Pancreas (tissue), 10 donors: Measurements from ENCODE around the gene CUX1. TPM values are rescaled to one million over a fixed set of nuclear protein-coding genes. Genes with fewer than 3 reads are reported as not detected.
"Not testable (repeated sequence)": the region's sequence is repeated elsewhere in the genome, so short reads cannot be mapped to it uniquely, and the experiment has no call there.

Experiments
- ATAC-seq, 4 donors: fragments of 200-7000 bp; cut with Tn5 transposase; one replicate each; pipeline versions ENCODE4 v1.8.0 to v1.9.1; 2020; ENCODE audit warnings: mild to moderate bottlenecking in 4 of 4, moderate library complexity in 4 of 4
- DNase-seq, 6 donors: peaks; one replicate each; pipeline ENCODE4 v3.0.0-alpha.2; 2020
- FAIRE-seq: peaks from 2 replicates; lab custom pipeline; 2012; peaks lifted over from hg19 to GRCh38; lab: Jason Lieb, UNC
- H3K27ac ChIP-seq, 4 donors: fragments of 200-600 bp; sonication (generic); 1 replicate in 3 of 4; 2 replicates in 1 of 4; pipeline versions ENCODE4 v1.5.0 to v1.8.0; 2020
- H3K27me3 ChIP-seq, 4 donors: fragments of 200-600 bp; one replicate each; pipeline ENCODE4 v1.8.0; 2021
- H3K36me3 ChIP-seq, 3 donors: fragments of 200-600 bp; sonication (generic) in 1 of 3; one replicate each; pipeline versions ENCODE4 v1.5.0 to v1.8.0; 2020 to 2021
- H3K4me1 ChIP-seq, 3 donors: fragments of 200-600 bp; one replicate each; pipeline ENCODE4 v1.8.0; 2021
- H3K4me3 ChIP-seq, 4 donors: fragments of 200-600 bp; sonication (generic) in 2 of 4; one replicate each; pipeline versions ENCODE4 v1.5.0 to v1.8.0; 2020 to 2021
- H3K9me3 ChIP-seq, 4 donors: fragments of 200-600 bp; one replicate each; pipeline ENCODE4 v1.8.0; 2021
- WGBS, 2 donors: extraction: QIAGEN DNeasy Blood & Tissue Kit; methylation state at CpG; one replicate each; pipeline ENCODE4 v1.1.7; 2013; 5-methylcytosine and 5-hydroxymethylcytosine counted together
- intact Hi-C, 3 donors: fragments of 100-400 bp; cut with DNase I; formaldehyde crosslinking; loops; one replicate each; pipeline versions ENCODE4 v1.11.1 to v1.14.2; 2022
- polyA plus RNA-seq, 2 donors: library from polyadenylated mRNA; stranded (reverse); fragments of 200-250 nt; gene quantifications; one replicate each; pipeline ENCODE4 v1.2.3, GENCODE V29; 2013
- total RNA-seq, 6 donors: library from RNA; stranded (reverse); fragmentation: NEBNext Ultra II Directional in 4 of 6; extraction: Animal tissue kit (Norgen Biotek cat#: 25700) in 4 of 6; gene quantifications; one replicate each; pipeline versions ENCODE4 v1.2.1 to v1.2.4, GENCODE V29; 2021 to 2023
- TF ChIP-seq, protein P1 (sequence below), 4 donors: fragments of 200-600 bp; sonication (generic) in 3 of 4; IDR thresholded peaks; one replicate each; pipeline versions ENCODE4 v1.5.0 to v1.8.0; 2021; ENCODE audit warnings: antibody characterized with exemption in 4 of 4
- donor health status: healthy with polysubstance abuse.
- donor health status: DM: no; HTN: no; CAD: no; lungs with moderate emphysema.
- donor health status: DM: no; HTN: no; CAD: no.
- donor health status: control.
- donor health status: control.
- donor health status: Bipolar disorder and iron deficiency.
- donor health status: DM: yes; HTN: yes; CAD: no.
- donor health status: DM: no; HTN: no; CAD: no.
- donor health status: DM: no; HTN: no; CAD: no.
- donor health status: DM: yes; HTN: yes; CAD: no.

The CUX1 gene
- total and polyA plus RNA-seq, 8 donors: 18.9 to 61.2 (median 45.1) TPM

DNA sequence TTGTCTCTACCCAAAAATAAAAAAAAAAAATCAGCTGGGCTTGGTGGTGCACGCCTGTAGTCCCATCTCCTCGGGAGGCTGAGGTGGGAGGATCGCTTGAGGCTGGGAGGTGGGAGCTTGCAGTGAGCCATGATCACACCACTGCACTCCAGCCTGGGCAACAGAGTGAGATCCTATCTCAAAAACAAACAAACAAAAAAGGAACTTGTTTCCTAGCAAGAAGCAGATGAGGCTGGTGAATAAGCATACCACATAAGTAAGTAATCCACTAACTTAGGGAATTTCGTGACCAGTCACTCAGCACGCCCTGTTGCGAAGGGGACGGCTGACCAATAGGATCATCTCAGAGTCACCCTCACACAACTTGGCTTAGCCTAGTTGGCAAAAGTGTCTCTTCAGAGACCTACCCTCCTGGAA lies 64.6 kb downstream of the CUX1 start:
- DNase-seq (no peak), ATAC-seq (peak in 1 of 4 donors; percentile 7), FAIRE-seq (no peak)
- intact Hi-C loops: no loop called here
- Histone ChIP-seq H3K9me3 (no peaks in the 10 kb centered on the region), H3K27me3 (no peaks in the 10 kb centered on the region), H3K4me1 (peaks cover 21 to 37% (median 22%) of the 10 kb centered on the region in 3 donors), H3K27ac (peak overlapping the region; percentile 38 to 81 (median 74)), H3K4me3 (no peak overlapping the region), H3K36me3 (no peaks in the 10 kb centered on the region)
- WGBS, 2 donors: 93 to 96% methylated on average over 7 of the region's 7 CpGs
- TF ChIP-seq, protein P1, sequence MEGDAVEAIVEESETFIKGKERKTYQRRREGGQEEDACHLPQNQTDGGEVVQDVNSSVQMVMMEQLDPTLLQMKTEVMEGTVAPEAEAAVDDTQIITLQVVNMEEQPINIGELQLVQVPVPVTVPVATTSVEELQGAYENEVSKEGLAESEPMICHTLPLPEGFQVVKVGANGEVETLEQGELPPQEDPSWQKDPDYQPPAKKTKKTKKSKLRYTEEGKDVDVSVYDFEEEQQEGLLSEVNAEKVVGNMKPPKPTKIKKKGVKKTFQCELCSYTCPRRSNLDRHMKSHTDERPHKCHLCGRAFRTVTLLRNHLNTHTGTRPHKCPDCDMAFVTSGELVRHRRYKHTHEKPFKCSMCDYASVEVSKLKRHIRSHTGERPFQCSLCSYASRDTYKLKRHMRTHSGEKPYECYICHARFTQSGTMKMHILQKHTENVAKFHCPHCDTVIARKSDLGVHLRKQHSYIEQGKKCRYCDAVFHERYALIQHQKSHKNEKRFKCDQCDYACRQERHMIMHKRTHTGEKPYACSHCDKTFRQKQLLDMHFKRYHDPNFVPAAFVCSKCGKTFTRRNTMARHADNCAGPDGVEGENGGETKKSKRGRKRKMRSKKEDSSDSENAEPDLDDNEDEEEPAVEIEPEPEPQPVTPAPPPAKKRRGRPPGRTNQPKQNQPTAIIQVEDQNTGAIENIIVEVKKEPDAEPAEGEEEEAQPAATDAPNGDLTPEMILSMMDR (IDR thresholded peaks at IDR 0.05): no peak

DNA sequence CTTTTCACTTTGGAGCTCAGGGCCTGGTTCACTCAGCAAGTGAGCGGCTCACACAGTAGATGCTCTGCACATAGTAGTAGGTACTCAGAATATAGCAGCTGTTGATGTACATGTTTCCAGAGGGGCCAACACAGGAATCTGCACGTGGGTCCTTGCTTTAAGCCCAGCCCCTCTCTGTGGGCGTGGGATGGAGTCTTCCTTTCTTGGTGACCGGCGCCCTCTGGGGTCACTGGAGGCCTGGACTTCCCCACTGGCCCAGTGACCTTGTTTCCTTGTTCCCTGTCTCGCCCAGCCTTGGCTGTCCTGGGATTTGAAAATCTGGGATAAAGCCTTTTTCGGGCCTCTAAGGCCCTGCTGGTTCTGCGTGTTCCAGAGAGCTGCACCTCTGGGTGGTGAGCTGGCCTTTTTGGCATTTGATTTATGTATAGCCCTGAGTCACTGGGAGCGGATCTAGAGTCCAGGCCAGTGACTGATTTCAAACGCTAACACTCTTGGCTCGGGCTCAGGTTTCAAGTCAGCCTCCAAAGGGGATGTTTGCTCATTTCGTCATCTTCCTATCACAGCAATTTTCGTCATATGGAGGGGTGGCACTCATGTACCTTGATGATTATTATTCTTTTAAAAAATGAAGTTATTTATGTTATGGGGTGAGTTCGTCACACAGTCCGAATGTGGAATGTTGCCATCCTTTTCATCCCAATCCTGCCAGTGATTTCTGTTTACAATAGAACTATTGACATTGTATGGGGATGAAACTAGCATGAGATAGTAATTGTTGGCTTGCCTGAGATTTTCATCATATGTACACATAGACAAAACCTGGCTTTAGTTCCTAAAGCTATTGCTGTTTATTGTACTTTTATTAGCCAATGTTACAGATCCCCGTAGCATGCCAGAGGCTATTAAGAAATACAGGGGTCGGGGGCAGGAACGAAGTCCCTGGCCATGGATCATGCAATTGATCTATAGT lies 65.5 kb downstream of the CUX1 start:
- WGBS, 2 donors: 25 to 29% methylated on average over 18 of the region's 18 CpGs
- Histone ChIP-seq H3K4me3 (no peak overlapping the region), H3K27ac (peak overlapping the region; percentile 38 to 81 (median 74)), H3K9me3 (no peaks in the 10 kb centered on the region), H3K27me3 (no peaks in the 10 kb centered on the region), H3K36me3 (no peaks in the 10 kb centered on the region), H3K4me1 (peaks cover 21 to 37% (median 22%) of the 10 kb centered on the region in 3 donors)
- ATAC-seq: peak; percentile 88 to 95 (median 92)
- DNase-seq: peak in 5 of 6 donors; percentile 61 to 94 (median 83)
- intact Hi-C loops: no loop called here
- peak; percentile 91 for FAIRE-seq
- TF ChIP-seq, protein P1 (IDR thresholded peaks at IDR 0.05): no peak

DNA sequence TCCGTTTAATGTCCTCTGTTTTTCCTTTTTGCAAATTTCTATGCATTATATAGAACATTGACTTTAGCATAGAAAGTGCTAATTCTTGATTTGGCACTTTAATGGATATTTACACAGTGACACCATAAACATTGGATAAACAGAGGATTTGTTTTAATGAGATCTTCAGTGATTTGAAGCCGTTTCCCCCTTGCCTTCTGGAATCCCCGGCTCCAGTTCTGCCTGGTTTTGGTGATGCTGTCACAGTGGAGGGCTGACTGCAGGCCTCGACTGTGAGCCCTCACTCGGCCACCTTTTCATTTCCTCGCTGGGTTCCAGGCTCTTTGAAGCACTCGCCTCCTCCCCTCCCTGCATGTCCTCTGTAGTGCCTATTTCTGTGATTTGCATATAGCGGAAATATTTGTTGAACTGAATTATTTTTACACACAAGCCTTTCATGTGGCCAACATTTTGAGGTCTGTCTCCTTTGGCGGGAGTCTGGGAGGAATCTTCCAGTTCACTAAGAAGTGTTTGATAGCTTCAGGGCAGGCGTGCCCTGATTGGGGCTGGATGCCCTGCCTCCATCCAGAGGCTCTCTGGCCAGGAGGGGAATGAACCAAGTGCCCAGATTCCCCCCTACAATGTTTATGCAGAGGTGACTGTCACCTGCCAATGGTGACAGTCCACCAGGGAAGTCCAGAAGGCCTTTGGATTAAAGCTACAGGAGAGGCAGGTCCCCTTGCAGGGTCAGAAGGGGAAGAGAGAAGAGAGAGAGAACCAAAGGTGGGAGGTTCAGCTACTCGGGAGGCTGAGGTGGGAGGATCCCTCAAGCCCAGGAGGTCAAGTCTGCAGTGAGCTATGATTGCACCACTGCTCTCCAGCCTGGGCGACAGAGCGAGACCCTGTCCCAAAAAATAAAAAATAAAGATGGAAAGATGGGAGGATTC lies 67.5 kb downstream of the CUX1 start:
- TF ChIP-seq, protein P1 (IDR thresholded peaks at IDR 0.05): no peak
- no peak overlapping the region for H3K27ac ChIP-seq
- WGBS, 2 donors: 84 to 90% methylated on average over 13 of the region's 13 CpGs

DNA sequence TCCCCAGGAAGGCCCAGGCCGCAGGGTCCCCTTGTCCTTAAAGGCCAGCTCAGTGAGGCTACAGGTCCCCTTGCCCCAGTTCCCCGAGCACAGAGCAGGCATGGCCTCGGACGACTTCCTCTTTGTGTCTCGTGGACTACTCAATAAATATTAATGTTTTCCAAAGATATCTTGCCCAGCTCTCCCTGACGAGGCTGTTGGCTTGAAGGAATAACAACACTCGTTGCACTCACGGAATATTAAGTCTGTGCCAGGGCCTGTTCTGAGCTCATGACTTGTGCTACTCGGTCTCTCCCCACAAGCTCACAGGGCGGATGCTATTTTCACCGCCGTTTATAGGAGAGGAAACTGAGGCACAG lies 68.2 kb downstream of the CUX1 start:
- DNase-seq (no peak), ATAC-seq (no peak), FAIRE-seq (no peak)
- intact Hi-C loops: no loop called here
- H3K27me3 ChIP-seq: no peaks in the 10 kb centered on the region
- WGBS, 2 donors: 46 to 51% methylated on average over 12 of the region's 12 CpGs
- TF ChIP-seq, protein P1 (IDR thresholded peaks at IDR 0.05): no peak
- peaks cover 17 to 35% (median 22%) of the 10 kb centered on the region in 3 donors for H3K4me1 ChIP-seq
- no peaks in the 10 kb centered on the region for H3K36me3 ChIP-seq
- H3K9me3 ChIP-seq: no peaks in the 10 kb centered on the region
- H3K27ac ChIP-seq: no peak overlapping the region
- H3K4me3 ChIP-seq: no peak overlapping the region

More for the DNA sequence above, 67.5 kb downstream of the CUX1 start:
- H3K9me3 ChIP-seq: no peaks in the 10 kb centered on the region
- ATAC-seq (no peak), FAIRE-seq (no peak), DNase-seq (no peak)
- no peak overlapping the region for H3K4me3 ChIP-seq
- intact Hi-C loops: no loop called here
- H3K36me3 ChIP-seq: no peaks in the 10 kb centered on the region
- H3K27me3 ChIP-seq: no peaks in the 10 kb centered on the region
- H3K4me1 ChIP-seq: peaks cover 21 to 37% (median 22%) of the 10 kb centered on the region in 3 donors

DNA sequence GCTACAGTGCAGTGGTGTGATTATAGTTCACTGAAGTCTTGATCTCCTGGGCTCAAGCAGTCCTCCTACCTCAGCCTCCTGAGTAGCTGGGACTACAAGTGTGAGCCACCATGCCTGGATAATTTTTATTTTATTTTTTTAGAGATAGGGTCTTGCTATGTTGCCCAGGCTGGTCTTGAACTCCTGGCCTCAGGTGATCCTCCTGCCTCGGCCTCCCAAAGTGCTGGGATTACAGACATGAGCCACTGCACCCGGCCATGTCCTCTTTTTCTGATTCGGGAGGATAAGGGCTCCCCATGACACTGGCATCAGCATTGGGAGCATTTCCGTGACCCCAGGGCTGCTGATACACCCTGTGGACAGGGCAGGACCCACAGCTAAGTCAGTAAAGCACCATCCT lies 69.9 kb downstream of the CUX1 start:
- H3K4me3 ChIP-seq, FAIRE-seq, DNase-seq, intact Hi-C loops, H3K27me3 ChIP-seq, H3K36me3 ChIP-seq, ATAC-seq, H3K27ac ChIP-seq, H3K9me3 ChIP-seq: not testable (repeated sequence)
- 95 to 99% methylated on average over 4 of the region's 4 CpGs for WGBS, 2 donors
- H3K4me1 ChIP-seq: peaks cover 4 to 18% (median 13%) of the 10 kb centered on the region in 3 donors

DNA sequence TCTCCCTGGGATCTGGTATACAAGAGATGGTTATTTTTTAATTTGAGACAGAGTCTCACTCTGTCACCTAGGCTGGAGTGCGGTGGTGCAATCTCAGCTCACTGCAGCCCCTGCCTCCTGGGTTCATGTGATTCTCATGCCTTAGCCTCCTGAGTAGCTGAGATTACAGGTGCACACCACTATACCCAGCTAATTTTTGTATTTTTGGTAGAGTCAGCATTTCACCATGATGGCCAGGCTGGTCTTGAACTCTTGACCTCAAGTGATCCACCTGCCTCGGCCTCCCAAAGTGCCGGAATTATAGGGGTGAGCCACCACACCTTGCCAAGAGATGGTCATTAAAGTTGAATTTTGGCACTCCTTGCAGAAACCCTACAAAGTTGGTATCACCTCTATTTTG lies 71.1 kb downstream of the CUX1 start:
- H3K27me3 ChIP-seq, intact Hi-C loops, H3K36me3 ChIP-seq, ATAC-seq, DNase-seq, H3K9me3 ChIP-seq, H3K4me3 ChIP-seq, FAIRE-seq, H3K27ac ChIP-seq: not testable (repeated sequence)
- peaks cover 0 to 14% (median 3%) of the 10 kb centered on the region in 3 donors for H3K4me1 ChIP-seq
- WGBS, 2 donors: 89 to 94% methylated on average over 3 of the region's 3 CpGs
